ENCODE measurements around the gene DHX29.
"Not testable (repeated sequence)": the region's sequence is repeated elsewhere in the genome, so short reads cannot be mapped to it uniquely, and the experiment has no call there.

DHX29 gene

DNA sequence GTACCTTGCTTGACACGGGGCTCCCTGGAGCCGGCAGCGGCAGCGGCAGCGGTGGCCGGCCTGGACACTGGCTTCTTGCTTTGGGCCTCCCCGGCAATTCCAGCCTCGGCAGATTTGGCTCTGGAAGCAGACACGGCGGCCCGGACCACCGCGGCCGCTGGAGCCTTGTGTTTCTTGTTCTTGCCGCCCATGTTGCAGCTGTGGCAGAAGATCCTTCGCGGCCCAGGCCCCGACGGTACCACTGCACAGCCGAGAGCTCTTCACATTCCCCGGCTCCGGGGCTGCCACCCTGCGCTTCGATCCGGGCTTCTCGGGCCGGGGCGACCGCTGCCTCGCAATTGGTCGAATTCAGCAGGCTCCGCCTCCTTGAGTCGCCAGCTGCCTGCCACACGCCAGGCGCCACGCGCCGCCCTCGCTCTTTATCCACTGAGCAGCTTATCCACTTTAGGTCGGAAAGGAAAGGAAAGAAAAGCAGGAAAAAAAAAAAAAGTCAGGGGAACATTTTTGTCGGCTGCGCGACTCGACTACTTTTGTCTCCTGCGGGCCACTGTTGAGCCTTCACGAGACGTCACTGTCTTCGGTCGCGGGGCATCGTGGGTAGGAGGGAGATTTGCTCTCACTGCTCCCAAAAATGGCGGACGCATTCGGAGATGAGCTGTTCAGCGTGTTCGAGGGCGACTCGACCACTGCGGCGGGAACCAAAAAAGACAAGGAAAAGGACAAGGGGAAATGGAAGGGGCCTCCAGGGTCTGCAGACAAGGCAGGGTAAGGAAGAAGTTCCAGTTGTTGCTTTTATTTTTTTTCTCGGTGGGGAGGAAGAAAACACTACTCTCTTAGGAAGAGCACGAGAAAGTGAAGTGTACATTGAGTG is at the start of gene DHX29, which contains the start of gene MTREX:
TSS of gene DHX29 (minus strand) at position 312 of the 871 bp plus-strand sequence. CDS start at position 191, 121 bp downstream.
TSS of gene MTREX (plus strand) at position 607 of the 871 bp plus-strand sequence. CDS start at position 632, 25 bp downstream.
- peak; percentile 88 for DNase-seq (ENCODE audit: low spot score)

DNA sequence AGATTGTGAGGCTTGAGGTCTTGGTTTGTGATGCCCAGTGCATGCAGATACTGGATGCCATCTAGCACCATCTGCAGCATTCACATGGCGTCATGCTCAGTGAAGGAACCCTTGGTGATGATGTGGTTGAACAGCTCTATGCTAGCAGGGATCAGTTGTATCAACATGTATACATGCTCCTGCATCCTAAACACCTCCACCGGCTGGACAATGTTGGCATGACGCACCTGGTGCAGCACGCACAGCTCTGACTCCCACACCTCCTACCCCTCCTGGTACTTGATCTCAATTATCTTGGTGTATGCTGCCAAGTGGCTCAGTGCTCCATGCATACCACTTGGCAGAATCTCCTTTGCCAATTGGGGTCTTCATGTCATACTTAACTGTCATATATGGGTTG is 49.4 kb upstream of the DHX29 start:
- no peak for DNase-seq (ENCODE audit: low spot score)

DNA sequence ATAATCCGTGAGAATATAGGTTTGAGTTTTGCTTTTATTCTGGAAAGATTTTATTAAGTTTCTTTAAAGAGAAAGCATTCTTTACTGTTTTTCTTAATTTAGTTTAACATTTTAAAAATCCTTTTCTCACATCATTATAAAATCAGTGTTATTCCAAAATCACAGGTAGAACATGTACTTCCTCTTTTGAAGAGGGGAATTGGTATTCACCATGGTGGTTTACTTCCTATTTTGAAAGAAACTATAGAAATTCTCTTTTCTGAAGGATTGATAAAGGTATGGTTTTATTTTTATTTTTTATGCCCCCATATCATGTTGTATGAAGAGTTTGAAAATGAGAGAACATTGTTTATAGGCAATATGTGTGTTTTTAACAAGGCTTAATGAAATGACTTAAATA is 43.3 kb upstream of the DHX29 start:
- no peak for DNase-seq (ENCODE audit: low spot score)

GRCh38 chr5:55347786-55348185 is 40.3 kb upstream of the DHX29 start:
- DNase-seq (ENCODE audit: low spot score) = no peak

GRCh38 chr5:55345327-55345726 is 37.8 kb upstream of the DHX29 start:
- DNase-seq (ENCODE audit: low spot score) = no peak

- peak; percentile 55 for DNase-seq (ENCODE audit: low spot score)
These were observed 37.0 kb upstream of the DHX29 start for GRCh38 chr5:55344392-55344992.

GRCh38 chr5:55343609-55344008 is 36.1 kb upstream of the DHX29 start:
- no peak for DNase-seq (ENCODE audit: low spot score)

DNA sequence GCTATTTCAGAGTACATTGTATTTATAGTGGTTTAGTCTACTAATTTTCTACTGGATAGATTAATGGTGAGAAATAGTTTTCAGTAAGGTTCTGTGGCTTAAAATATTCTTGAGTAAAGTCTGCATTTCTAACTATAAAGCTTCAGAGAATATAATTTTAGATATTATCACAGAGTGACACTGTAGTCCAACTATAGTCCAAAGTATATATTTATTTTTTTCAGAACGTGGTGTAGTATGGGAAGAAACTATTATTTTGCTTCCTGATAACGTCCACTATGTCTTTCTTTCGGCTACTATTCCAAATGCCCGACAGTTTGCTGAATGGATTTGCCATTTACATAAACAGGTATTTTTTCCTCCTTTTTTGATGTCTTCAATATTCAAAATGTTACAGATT is 35.6 kb upstream of the DHX29 start:
- no peak for DNase-seq (ENCODE audit: low spot score)

DNA sequence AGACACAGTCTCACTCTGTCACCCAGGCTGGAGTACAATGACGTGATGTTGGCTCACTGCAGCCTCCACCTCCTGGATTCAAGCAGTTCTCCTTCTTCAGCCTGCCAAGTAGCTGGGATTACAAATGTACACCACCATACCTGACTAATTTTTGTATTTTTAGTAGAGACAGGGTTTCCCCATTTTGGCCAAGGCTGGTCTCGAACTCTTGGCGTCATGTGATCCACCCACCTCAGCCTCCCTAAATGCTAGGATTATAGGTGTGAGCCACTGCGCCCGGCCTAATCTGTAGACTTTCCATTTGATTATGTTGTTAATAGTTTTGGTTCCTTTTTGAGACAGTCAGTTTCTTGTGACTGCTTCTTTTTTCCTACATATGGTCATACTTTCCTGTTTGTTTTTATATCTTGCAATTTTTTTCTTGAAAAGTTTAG is 31.3 kb upstream of the DHX29 start:
- DNase-seq (ENCODE audit: low spot score) = no peak

DNA sequence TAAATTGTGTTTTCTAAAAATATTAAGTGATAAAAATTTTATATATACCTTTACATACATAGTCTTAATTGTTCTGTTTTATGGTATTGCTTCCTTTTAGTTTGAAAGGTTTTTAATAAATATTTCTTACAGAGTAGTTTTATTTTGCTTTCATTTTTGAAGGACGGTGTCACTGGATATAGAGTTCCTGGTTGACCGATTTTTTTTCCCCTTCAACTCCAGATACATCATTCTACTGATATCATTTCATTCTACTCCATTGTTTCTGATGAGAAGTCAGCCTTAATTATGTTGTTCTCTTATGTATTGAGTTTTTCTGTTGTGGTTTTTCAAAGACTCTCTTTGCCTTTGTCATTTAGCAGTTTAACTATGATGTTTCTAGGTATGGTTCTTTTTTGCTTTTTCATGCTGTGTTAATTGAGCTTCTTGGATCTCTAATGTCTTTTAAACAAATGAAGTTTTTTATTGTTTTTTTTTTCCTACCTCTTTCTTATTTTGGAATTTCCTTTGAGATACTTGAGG is 30.7 kb upstream of the DHX29 start:
- no peak for DNase-seq (ENCODE audit: low spot score)

DNA sequence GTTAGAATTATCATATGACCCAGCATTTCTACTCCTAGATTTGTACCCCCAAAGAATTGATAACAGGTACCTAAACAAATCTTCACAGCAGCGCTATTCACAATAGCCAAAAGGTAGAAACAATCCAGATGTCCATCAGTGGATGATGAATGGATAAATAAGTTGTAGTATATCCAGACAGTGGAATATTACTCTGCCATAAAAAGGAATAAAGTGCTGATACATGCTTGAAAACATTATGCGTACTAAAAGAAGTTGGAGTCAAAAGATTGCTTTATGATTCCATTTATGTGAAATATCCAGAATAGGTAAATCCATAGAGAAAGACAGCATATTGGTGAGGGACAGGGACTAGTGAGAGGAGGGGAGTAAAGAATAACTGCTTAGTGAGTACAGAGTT is 26.3 kb upstream of the DHX29 start:
- no peak for DNase-seq (ENCODE audit: low spot score)

DNA sequence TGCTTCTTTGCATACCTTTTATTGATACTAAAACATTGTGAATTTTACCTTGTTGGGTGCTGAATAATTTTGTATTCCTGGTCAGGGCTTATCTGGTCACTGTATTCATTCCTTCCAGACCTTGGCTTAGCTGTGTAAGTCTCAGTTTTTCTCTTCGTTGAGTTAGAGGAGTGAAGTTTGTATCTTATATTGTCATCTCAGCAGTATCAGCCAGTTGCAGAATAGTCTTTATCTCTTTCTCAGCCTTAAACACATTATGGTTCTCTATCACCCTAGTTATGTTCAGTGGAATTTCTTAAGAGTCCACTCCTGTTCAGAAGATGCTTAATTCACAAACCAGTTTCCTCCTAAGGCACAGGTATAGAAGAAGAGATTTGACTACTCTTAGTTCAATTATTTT is 25.5 kb upstream of the DHX29 start:
- no peak for DNase-seq (ENCODE audit: low spot score)

- no peak for DNase-seq (ENCODE audit: low spot score)
These were observed 23.8 kb upstream of the DHX29 start for GRCh38 chr5:55331321-55331720.

DNA sequence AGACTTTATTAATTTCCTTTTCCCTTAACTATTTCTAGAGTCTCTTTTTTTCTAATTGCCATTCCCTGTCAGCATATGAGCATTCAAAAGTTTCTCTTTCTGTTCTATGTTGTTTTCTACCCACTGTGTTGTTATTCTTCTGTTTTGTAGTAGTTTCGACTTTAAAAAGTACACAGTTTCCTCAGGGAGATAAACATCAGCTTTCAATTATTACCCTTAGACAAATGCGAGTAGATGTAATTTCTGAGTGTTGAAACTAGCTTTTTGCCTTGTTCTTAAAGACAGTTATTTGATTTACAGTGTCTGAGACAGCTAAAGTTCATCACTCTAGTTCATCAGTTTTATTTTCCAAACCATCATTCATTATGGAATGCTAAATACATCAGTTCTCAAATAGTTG is 19.8 kb upstream of the DHX29 start:
- DNase-seq (ENCODE audit: low spot score) = no peak

DNA sequence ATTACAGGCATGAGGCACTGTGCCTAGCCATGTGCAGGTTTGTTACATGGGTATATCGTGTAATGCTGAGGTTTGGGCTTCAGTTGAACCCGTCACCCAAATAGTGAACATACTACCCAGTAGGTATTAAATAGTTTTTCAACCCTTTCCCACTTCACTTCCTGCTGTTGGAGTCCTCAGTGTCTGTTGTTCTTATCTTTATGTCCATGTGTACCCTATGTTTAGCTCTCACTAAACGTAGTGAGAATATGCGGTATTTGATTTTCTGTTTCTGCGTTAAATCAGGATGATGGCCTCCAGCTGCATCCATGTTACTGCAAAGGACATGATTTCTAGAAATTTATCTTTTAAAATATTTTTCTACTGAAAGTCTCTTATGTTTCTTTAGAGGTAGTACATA is 18.1 kb upstream of the DHX29 start:
- no peak for DNase-seq (ENCODE audit: low spot score)

- DNase-seq (ENCODE audit: low spot score) = peak; percentile 55
These were observed 17.4 kb upstream of the DHX29 start for GRCh38 chr5:55324815-55325418.

DNA sequence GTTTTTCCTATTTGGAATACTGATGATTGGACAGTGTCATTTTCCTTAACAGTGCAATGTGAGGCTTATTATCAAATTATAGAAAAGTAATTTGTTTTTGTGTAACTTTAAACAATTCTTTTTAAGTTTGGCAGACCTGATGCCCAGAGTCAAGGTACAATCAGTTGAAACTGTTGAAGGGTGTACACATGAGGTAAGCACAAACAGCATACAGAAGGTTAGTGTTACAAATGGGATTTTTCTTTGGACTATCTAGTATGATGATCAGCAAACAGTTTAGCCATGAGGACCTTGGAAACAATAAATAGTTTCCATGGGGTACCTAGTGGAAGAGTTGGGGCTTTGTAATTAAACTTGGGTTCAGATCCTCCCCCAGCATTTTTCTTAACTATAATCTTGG is 16.5 kb upstream of the DHX29 start:
- no peak for DNase-seq (ENCODE audit: low spot score)

- no peak for DNase-seq (ENCODE audit: low spot score)
These were observed 13.1 kb upstream of the DHX29 start for GRCh38 chr5:55320571-55320970.

GRCh38 chr5:55319491-55319890 is 12.0 kb upstream of the DHX29 start:
- no peak for DNase-seq (ENCODE audit: low spot score)

DNA sequence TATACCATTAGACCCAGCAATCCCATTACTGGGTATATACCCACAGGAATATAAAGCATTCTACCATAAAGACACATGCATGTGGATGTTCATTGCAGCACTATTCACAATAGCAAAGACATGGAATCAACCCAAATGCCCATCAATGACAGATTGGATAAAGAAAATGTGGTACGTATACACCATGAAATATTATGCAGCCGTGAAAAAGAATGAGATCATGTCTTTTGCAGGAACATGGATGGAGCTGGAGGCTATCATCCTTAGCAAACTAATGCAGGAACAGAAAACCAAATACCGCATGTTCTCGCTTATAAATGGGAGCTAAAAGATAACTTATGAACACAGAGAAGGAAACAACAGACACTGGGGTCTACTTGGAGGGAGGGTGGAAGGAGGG is 10.7 kb upstream of the DHX29 start:
- not testable (repeated sequence) for DNase-seq (ENCODE audit: low spot score)

- DNase-seq (ENCODE audit: low spot score) = no peak
These were observed 9.3 kb upstream of the DHX29 start for GRCh38 chr5:55316837-55317236.

GRCh38 chr5:55316289-55316688 is 8.8 kb upstream of the DHX29 start:
- no peak for DNase-seq (ENCODE audit: low spot score)
